Gastrocnemius medialis (tissue), 4 donors: ENCODE results near the gene TCF3. TPM values are rescaled to one million over a fixed set of nuclear protein-coding genes. Genes with fewer than 3 reads are reported as not detected.

Source experiments
- ATAC-seq, 2 donors: fragments of 150-250 bp; one replicate each; pipeline ENCODE4 v1.9.1; 2016
- DNase-seq, 2 donors: peaks; one replicate each; pipeline ENCODE4 v3.0.0-alpha.2; 2019
- H3K27ac ChIP-seq, 4 donors: fragments of 200-600 bp; sonication (generic); 1 replicate in 1 of 4; 2 replicates in 3 of 4; pipeline ENCODE4 v1.5.1; 2016 to 2018; ENCODE audit warnings: mild to moderate bottlenecking in 2 of 4, moderate library complexity in 1 of 4
- H3K27me3 ChIP-seq, 3 donors: fragments of 200-600 bp; sonication (generic) in 2 of 3; 1 replicate in 1 of 3; 2 replicates in 2 of 3; pipeline versions ENCODE4 v1.5.1 to v1.6.0; 2016 to 2019; ENCODE audit warnings: mild to moderate bottlenecking in 1 of 3, moderate library complexity in 1 of 3
- H3K36me3 ChIP-seq, 2 donors: fragments of 200-600 bp; sonication (generic) in 1 of 2; one replicate each; pipeline ENCODE4 v1.5.1; 2017 to 2018
- H3K4me1 ChIP-seq, 2 donors: fragments of 200-600 bp; sonication (generic) in 1 of 2; one replicate each; pipeline ENCODE4 v1.5.1; 2016 to 2017; ENCODE audit warnings: mild to moderate bottlenecking in 2 of 2
- H3K4me3 ChIP-seq, 4 donors: fragments of 200-600 bp; sonication (generic) in 3 of 4; 1 replicate in 1 of 4; 2 replicates in 3 of 4; pipeline ENCODE4 v1.5.1; 2016 to 2019; ENCODE audit warnings: mild to moderate bottlenecking in 2 of 4
- H3K9me3 ChIP-seq, 3 donors: fragments of 200-600 bp; sonication (generic) in 2 of 3; 1 replicate in 1 of 3; 2 replicates in 2 of 3; pipeline ENCODE4 v1.5.1; 2016 to 2019
- POLR2A ChIP-seq, 2 donors: fragments of 450-650 bp; IDR thresholded peaks; one replicate each; pipeline ENCODE4 v1.6.1; 2017; ENCODE audit warnings: antibody characterized with exemption in 2 of 2, mild to moderate bottlenecking in 2 of 2, moderate library complexity in 2 of 2
- in situ Hi-C, 4 donors: fragments of 200-750 bp; cut with MboI; loops; one replicate each; pipeline versions ENCODE4 v1.15.0 to v1.8.0; 2017; ENCODE audit warnings: low sequenced_read_pairs in 4 of 4
- intact Hi-C: fragments of 100-400 bp; cut with DNase I; formaldehyde crosslinking; loops from one replicate; pipeline ENCODE4 v1.15.1; 2023; ENCODE audit warnings: low total_unique reads
- total RNA-seq, 4 donors: library from RNA; depleted of rRNA; stranded (reverse); fragments of >200 nt; gene quantifications; one replicate each; pipeline versions ENCODE4 v1.1.0 to v1.2.3, GENCODE V29; 2016
- TF ChIP-seq, protein P1 (sequence below), 5 experiments: fragments of 450-650 bp in 3 of 5; fragments of 200-600 bp in 2 of 5; sonication (generic) in 2 of 5; IDR thresholded peaks in 4 of 5; conservative IDR thresholded peaks in 1 of 5; 1 replicate in 4 of 5; 2 replicates in 1 of 5; pipeline ENCODE4 v1.5.1; 2016 to 2019; ENCODE audit warnings: antibody characterized with exemption in 5 of 5, mild to moderate bottlenecking in 3 of 5, moderate library complexity in 3 of 5

Gene TCF3
- total RNA-seq, 4 donors from 2014 or later: 22.0 to 58.6 (median 42.5) TPM

DNA sequence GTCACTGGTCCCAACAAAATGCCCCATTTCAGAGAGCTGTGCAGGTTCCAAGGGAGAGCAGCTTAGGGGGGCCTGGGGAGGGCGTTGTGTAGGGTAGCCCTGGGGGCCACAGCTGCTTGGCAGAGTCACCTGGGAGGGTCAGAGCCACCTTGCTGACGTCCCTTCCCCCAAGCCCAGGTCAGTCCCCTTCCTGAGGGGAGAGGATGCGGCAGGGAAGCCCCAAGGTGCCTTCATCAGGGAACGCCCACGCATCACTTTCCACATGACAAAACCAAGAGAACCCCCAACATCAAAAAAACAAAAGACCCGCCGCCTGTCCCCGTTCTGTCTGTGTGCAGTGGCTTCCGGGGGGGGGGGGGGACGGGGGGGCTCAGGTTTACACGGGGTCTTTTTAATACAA is 41.8 kb downstream of the TCF3 start:
- in situ Hi-C loops: no loop called here
- Histone ChIP-seq H3K9me3 (no peaks in the 10 kb centered on the region), H3K4me1 (peaks cover 7 to 10% of the 10 kb centered on the region in 2 donors), H3K36me3 (peaks cover 0 to 29% of the 10 kb centered on the region in 2 donors), H3K4me3 (no peak overlapping the region), H3K27ac (no peak overlapping the region), H3K27me3 (no peaks in the 10 kb centered on the region)
- DNase-seq (no peak), ATAC-seq (no peak)
- intact Hi-C loops: no loop called here
- TF ChIP-seq POLR2A (IDR thresholded peaks at IDR 0.05): no peak
- TF ChIP-seq, protein P1, sequence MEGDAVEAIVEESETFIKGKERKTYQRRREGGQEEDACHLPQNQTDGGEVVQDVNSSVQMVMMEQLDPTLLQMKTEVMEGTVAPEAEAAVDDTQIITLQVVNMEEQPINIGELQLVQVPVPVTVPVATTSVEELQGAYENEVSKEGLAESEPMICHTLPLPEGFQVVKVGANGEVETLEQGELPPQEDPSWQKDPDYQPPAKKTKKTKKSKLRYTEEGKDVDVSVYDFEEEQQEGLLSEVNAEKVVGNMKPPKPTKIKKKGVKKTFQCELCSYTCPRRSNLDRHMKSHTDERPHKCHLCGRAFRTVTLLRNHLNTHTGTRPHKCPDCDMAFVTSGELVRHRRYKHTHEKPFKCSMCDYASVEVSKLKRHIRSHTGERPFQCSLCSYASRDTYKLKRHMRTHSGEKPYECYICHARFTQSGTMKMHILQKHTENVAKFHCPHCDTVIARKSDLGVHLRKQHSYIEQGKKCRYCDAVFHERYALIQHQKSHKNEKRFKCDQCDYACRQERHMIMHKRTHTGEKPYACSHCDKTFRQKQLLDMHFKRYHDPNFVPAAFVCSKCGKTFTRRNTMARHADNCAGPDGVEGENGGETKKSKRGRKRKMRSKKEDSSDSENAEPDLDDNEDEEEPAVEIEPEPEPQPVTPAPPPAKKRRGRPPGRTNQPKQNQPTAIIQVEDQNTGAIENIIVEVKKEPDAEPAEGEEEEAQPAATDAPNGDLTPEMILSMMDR (IDR thresholded peaks at IDR 0.05 in 4 of 5, conservative IDR thresholded peaks at IDR 0.05 in 1 of 5): no peak

DNA sequence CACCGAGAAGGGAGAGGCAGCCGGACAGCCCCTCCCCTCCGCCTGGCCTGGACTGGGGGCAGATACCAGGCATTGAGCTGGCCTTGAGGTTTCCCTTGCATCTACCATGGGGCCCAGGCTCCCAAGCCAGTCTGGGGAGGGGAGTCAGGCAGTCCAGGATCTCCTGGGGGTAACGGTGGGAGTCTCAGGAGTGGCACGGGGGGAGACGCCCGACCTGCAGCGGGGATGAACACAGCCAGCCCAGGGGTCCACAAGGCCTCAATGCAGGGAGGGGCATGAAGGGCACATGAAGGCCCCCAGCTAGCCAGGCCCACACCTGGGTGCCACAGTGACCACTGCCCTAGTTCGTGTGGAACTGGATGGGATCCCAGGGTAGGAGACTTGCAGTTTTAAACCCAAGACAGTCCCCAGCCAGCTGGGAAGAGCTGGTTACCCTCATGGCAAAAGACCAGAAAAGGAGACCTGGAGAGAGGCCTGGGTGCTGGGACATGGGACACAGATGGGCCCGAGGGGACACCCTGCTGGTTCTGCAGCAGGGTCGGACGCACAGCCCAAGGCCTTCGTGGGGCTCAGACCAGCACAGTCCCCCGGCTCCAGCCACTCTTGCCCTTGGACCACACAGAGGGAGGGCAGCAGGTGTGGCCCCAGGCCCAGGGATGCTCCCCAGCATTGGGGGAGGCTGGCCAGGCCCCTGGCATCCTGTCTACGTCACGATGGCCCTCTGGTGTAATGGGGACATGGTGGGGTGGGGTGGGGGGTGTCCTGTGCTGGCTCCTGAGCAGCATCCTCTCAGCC is 42.5 kb downstream of the TCF3 start:
- Histone ChIP-seq H3K4me3 (no peak overlapping the region), H3K27ac (no peak overlapping the region), H3K9me3 (no peaks in the 10 kb centered on the region), H3K4me1 (peaks cover 7 to 10% of the 10 kb centered on the region in 2 donors), H3K27me3 (no peaks in the 10 kb centered on the region), H3K36me3 (peaks cover 0 to 22% of the 10 kb centered on the region in 2 donors)
- DNase-seq: no peak
- intact Hi-C loops (loop anchor here (5.0 kb wide), 1 partner anchor 43 kb away; the partner anchor contains the start of gene MEX3D), in situ Hi-C loops (loop anchor here in 1 of 4 donors (10.0 kb wide), 1 partner anchor 45 kb away; the partner anchor contains the start of gene TCF3)
- TF ChIP-seq POLR2A (IDR thresholded peaks at IDR 0.05): no peak
- TF ChIP-seq, protein P1 (IDR thresholded peaks at IDR 0.05 in 4 of 5, conservative IDR thresholded peaks at IDR 0.05 in 1 of 5): no peak
- no peak for ATAC-seq

DNA sequence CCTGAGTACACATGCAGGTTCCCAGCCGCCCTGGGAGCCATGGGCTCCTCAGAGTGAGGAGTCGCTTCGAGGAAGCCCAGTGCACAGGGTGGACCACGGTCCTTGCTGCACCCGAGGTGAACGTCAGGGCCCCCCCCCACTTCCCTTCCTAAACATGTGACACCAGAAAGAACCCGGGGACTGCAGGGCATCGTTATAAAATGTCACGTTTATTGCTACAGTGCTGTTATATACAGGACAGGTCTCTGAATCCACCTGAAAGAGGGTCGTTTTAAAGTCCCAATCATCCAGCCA is 43.4 kb downstream of the TCF3 start:
- peaks cover 0 to 16% of the 10 kb centered on the region in 2 donors for H3K36me3 ChIP-seq
- H3K4me1 ChIP-seq: peaks cover 8 to 17% of the 10 kb centered on the region in 2 donors
- DNase-seq (no peak), ATAC-seq (no peak)
- no peaks in the 10 kb centered on the region for H3K27me3 ChIP-seq
- H3K9me3 ChIP-seq: no peaks in the 10 kb centered on the region
- in situ Hi-C loops: loop anchor here in 1 of 4 donors (10.0 kb wide), 1 partner anchor 46 kb away; the partner anchor contains the start of gene TCF3
- H3K4me3 ChIP-seq: no peak overlapping the region
- intact Hi-C loops: loop anchor here (5.0 kb wide), 1 partner anchor 42 kb away; the partner anchor contains the start of gene MEX3D
- H3K27ac ChIP-seq: no peak overlapping the region
- TF ChIP-seq, protein P1 (IDR thresholded peaks at IDR 0.05 in 4 of 5, conservative IDR thresholded peaks at IDR 0.05 in 1 of 5): no peak
- no peak for TF ChIP-seq POLR2A (IDR thresholded peaks at IDR 0.05)

DNA sequence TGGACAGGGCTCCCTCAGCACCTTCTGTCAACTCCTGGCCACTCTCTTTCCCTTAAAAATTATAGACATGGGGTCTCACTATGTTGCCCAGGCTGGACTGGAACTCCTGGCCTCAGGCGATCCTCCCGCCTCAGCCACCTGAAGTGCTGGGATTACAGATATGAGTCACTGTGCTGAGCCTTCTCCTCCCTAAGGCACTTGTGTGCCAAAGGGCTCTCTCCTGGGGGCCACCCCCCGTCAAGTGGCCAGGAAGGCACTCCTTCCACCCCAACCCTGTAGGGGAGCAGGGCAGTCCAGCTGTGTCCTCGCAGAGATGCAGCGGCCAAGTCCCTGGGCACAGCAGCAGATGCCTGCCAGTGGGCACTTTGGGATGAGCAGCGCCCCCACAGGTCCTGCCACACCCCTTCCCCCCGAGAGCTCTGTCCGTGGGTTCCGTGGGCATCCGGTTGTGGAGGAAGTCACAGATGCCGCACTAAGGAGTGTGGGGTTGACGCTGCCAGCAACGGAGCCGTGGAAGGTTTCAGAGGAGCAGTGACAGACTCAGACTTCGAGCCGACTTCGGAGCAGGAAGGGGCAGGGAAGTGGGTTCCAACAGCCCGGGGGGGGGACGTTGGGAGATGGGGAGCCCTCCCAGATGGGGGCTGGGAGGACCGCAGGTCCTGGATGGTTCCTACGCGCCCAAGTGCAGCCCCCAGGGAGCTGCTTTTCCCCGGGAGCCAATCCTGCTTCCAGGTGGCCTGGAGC is 43.9 kb downstream of the TCF3 start:
- intact Hi-C loops: loop anchor here (5.0 kb wide), 1 partner anchor 41 kb away; the partner anchor contains the start of gene MEX3D
- DNase-seq (no peak), ATAC-seq (no peak)
- no peaks in the 10 kb centered on the region for H3K27me3 ChIP-seq
- no peak overlapping the region for H3K27ac ChIP-seq
- no peaks in the 10 kb centered on the region for H3K9me3 ChIP-seq
- peaks cover 13 to 22% of the 10 kb centered on the region in 2 donors for H3K4me1 ChIP-seq
- H3K4me3 ChIP-seq: no peak overlapping the region
- H3K36me3 ChIP-seq: peaks cover 0 to 16% of the 10 kb centered on the region in 2 donors
- TF ChIP-seq, protein P1 (IDR thresholded peaks at IDR 0.05 in 4 of 5, conservative IDR thresholded peaks at IDR 0.05 in 1 of 5): no peak
- TF ChIP-seq POLR2A (IDR thresholded peaks at IDR 0.05): no peak
- in situ Hi-C loops: loop anchor here in 1 of 4 donors (10.0 kb wide), 1 partner anchor 46 kb away; the partner anchor contains the start of gene TCF3
